Nephron progenitor cell (in vitro differentiated cells): ENCODE data around the gene NT5C3B.
"Not testable (repeated sequence)": the region's sequence is repeated elsewhere in the genome, so short reads cannot be mapped to it uniquely, and the experiment has no call there.

Experiments used
- DNase-seq: peaks from one replicate; pipeline ENCODE4 v3.0.0; 2021
- H3K27ac Mint-ChIP-seq: 2 replicates; pipeline ENCODE4 v1.8.0; 2021; ENCODE audit warnings: mild to moderate bottlenecking, moderate library complexity, mixed read lengths
- H3K27me3 Mint-ChIP-seq: 2 replicates; pipeline ENCODE4 v1.8.0; 2021; ENCODE audit warnings: mild to moderate bottlenecking, low read depth, mixed read lengths; ENCODE audit not compliant: poor library complexity
- H3K36me3 Mint-ChIP-seq: 2 replicates; pipeline ENCODE4 v1.8.0; 2021; ENCODE audit warnings: low read depth, mixed read lengths
- H3K4me1 Mint-ChIP-seq: 2 replicates; pipeline ENCODE4 v1.8.0; 2021; ENCODE audit warnings: mixed read lengths
- H3K4me3 Mint-ChIP-seq: 2 replicates; pipeline ENCODE4 v1.8.0; 2021; ENCODE audit warnings: mild to moderate bottlenecking, moderate library complexity, mixed read lengths
- H3K9me3 Mint-ChIP-seq: 2 replicates; pipeline ENCODE4 v1.8.0; 2021; ENCODE audit warnings: mild to moderate bottlenecking, moderate library complexity, mixed read lengths
- TF ChIP-seq, protein P1 (sequence below): fragments of 200-600 bp; sonication (generic); IDR thresholded peaks from 2 replicates; pipeline ENCODE4 v1.5.0; 2021; ENCODE audit warnings: antibody characterized with exemption

NT5C3B gene

DNA sequence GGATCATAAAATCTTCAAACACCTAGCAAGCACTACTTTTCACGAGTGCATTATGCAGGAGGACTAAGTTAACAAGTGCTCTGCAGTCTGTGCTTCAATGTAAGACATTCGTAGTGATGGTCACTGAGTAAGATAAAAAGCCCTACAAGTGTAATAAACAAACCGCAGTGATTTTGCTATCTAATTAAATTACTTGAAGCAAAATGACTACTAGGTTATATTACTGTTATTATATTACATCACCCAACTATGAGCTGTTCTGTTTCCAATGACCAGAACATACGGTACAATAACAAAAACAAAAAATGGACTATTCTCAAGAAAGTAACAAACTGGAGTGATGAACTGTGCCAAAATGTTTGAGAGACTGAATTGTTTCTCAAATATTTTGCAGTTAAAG lies 12.8 kb upstream of the NT5C3B start:
- Mint-ChIP-seq H3K4me3 (no peak overlapping the region), H3K4me1 (peaks cover 29% of the 10 kb centered on the region), H3K27ac (no peak overlapping the region), H3K9me3 (no peaks in the 10 kb centered on the region), H3K36me3 (peaks cover 17% of the 10 kb centered on the region), H3K27me3 (no peaks in the 10 kb centered on the region)
- TF ChIP-seq, protein P1, sequence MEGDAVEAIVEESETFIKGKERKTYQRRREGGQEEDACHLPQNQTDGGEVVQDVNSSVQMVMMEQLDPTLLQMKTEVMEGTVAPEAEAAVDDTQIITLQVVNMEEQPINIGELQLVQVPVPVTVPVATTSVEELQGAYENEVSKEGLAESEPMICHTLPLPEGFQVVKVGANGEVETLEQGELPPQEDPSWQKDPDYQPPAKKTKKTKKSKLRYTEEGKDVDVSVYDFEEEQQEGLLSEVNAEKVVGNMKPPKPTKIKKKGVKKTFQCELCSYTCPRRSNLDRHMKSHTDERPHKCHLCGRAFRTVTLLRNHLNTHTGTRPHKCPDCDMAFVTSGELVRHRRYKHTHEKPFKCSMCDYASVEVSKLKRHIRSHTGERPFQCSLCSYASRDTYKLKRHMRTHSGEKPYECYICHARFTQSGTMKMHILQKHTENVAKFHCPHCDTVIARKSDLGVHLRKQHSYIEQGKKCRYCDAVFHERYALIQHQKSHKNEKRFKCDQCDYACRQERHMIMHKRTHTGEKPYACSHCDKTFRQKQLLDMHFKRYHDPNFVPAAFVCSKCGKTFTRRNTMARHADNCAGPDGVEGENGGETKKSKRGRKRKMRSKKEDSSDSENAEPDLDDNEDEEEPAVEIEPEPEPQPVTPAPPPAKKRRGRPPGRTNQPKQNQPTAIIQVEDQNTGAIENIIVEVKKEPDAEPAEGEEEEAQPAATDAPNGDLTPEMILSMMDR: no peak
- no peak for DNase-seq

DNA sequence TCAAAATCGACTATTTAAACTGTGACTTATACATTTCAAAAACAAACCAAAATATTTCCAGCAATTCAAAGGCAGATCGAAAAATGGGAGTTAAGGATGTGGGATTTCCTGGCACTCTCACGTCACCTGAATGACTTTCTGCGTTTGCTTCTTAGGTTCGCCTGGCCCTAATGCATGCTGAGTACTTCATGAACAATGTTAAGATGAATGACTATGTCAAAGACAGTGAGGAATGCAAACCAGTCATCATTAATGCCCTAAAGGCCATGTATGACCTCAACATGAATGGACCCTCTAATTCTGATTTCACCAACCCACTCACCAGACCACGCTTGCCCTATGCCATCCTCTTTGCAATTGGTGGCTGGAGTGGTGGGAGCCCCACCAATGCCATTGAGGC lies 8.9 kb upstream of the NT5C3B start:
- no peak for DNase-seq
- no peaks in the 10 kb centered on the region for H3K9me3 Mint-ChIP-seq
- H3K4me3 Mint-ChIP-seq: no peak overlapping the region
- H3K27ac Mint-ChIP-seq: no peak overlapping the region
- H3K27me3 Mint-ChIP-seq: no peaks in the 10 kb centered on the region
- peaks cover 5% of the 10 kb centered on the region for H3K36me3 Mint-ChIP-seq
- peaks cover 23% of the 10 kb centered on the region for H3K4me1 Mint-ChIP-seq
- TF ChIP-seq, protein P1: no peak

DNA sequence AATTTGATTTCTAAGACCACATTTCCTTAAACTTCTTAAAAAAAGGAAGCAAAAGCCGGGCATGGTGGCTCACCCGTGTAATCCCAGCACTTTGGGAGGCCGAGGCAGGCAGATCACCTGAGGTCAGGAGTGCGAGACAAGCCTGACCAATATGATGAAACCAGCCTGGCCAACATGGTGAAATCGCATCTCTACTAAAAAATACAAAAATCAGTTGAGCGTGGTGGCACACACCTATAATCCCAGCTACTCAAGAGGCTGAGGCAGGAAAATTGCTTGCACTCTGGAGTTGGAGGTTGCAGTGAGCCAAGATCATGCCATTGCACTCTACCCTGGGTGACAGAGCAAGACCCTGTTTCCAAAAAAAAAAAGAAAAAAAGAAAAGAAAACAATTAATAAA lies 4.7 kb upstream of the NT5C3B start:
- H3K27me3 Mint-ChIP-seq, H3K4me1 Mint-ChIP-seq, H3K4me3 Mint-ChIP-seq, DNase-seq, H3K27ac Mint-ChIP-seq, H3K9me3 Mint-ChIP-seq, H3K36me3 Mint-ChIP-seq: not testable (repeated sequence)

DNA sequence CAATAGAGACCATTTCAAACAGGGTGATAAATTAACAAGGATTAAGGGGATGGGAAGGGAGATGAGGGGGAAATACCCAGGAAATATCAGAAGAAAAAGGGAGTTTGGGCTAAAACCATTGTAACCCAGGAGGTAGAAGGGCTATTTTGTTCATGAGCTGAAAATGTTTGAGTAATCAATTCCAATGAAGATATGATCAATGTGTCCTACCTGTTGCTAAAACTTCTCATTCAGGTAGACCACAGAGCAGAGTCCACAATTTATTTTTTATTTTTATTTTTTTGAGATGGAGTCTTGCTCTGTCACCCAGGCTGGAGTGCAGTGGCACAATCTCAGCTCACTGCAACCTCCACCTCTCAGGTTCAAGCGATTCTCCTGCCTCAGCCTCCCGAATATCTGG lies 3.4 kb upstream of the NT5C3B start:
- H3K27me3 Mint-ChIP-seq, H3K4me3 Mint-ChIP-seq, H3K36me3 Mint-ChIP-seq, H3K9me3 Mint-ChIP-seq, DNase-seq, H3K27ac Mint-ChIP-seq: not testable (repeated sequence)
- peaks cover 16% of the 10 kb centered on the region for H3K4me1 Mint-ChIP-seq

DNA sequence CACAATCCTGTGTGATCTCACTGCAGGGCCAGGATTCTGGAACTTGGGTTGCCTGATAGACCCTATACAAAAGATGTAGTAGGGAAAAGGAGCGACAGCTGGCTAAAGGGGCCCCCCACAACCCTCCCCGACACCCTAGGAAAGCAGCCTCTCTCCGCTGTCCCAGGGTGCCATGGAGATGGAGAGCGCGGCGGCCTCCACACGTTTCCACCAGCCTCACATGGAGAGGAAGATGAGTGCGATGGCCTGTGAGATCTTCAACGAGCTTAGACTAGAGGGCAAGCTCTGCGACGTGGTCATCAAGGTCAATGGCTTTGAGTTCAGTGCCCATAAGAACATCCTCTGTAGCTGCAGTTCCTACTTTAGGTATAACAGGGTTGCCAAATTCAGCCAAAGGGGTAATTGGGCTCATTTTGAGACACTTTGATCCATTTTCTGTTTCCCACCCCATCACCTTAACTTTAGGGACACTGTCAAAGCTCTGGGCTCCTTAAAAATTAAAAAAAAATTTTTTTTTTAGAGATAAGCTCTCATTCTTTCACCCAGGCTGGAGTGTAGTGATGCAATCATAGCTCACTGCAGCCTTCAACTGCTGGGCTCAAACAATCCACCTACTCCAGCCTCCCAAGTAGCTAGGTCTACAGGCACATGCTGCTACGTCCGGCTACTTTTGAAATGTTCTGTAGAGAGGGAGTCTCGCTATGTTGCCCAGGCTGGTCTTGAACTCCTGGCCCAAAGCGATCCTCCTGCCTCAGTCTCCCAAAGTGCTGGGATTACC lies 1.9 kb upstream of the NT5C3B start, which contains the start of gene KLHL10:
Gene KLHL10 (plus strand): TSS at position 65 of the 778 bp plus-strand sequence. CDS start 108 bp downstream, at position 173.
- H3K9me3 Mint-ChIP-seq: no peaks in the 10 kb centered on the region
- no peak within 1 kb of the TSS for H3K27ac Mint-ChIP-seq

DNA sequence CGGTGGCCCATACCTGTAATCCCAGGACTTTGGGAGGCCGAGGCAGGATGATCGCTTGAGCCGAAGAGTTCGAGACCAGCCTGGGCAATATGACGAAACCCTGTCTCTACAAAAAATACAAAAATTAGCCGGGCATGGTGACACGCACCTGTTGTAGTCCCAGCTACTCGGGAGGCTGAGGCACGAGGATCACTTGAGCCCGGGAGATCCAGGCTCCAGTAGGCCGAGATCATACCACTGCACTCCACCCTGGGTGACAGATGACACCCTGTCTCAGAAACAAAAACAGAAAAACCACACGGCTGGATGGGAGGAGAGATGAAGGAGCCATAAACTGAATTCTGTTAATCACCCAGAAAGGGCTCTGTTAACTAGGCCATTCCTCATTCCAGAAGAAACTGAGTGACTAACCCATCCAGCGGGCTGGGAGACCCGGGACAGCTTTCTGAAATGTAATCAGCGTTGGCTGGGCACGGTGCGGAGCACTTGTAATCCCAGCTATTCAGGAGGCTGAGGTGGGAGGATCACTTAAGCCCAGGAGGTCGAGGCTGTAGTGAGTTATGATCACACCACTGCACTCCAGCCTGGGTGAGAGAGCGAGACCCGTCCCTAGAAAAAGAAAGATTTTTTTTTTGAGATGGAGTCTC lies 641 bp upstream of the NT5C3B start:
- Mint-ChIP-seq H3K36me3 (peaks cover 18% of the 10 kb centered on the region), H3K27me3 (peaks cover 4% of the 10 kb centered on the region), H3K4me1 (peaks cover 16% of the 10 kb centered on the region), H3K27ac (no peak overlapping the region), H3K9me3 (no peaks in the 10 kb centered on the region), H3K4me3 (peak overlapping the region; percentile 90)
- DNase-seq: no peak
- TF ChIP-seq, protein P1: no peak

More for the DNA sequence above, 1.9 kb upstream of the NT5C3B start, which contains the start of gene KLHL10:
- H3K4me3 Mint-ChIP-seq: peak within 1 kb of the TSS; percentile 90
- TF ChIP-seq, protein P1: no peak
- H3K4me1 Mint-ChIP-seq: peaks cover 16% of the 10 kb centered on the region
- no peak for DNase-seq
- H3K36me3 Mint-ChIP-seq: peaks cover 6% of the 10 kb centered on the region
- peaks cover 4% of the 10 kb centered on the region for H3K27me3 Mint-ChIP-seq
